IPS DF 4.7 (cell line): ENCODE measurements around the gene CPXM1.
"Not testable (repeated sequence)": the region's sequence is repeated elsewhere in the genome, so short reads cannot be mapped to it uniquely, and the experiment has no call there.

Experiments
- DNase-seq: peaks from one replicate; pipeline ENCODE4 v3.0.0-alpha.2; 2013; ENCODE audit warnings: low spot score; ENCODE audit errors: extremely low read depth

CPXM1 gene

DNA sequence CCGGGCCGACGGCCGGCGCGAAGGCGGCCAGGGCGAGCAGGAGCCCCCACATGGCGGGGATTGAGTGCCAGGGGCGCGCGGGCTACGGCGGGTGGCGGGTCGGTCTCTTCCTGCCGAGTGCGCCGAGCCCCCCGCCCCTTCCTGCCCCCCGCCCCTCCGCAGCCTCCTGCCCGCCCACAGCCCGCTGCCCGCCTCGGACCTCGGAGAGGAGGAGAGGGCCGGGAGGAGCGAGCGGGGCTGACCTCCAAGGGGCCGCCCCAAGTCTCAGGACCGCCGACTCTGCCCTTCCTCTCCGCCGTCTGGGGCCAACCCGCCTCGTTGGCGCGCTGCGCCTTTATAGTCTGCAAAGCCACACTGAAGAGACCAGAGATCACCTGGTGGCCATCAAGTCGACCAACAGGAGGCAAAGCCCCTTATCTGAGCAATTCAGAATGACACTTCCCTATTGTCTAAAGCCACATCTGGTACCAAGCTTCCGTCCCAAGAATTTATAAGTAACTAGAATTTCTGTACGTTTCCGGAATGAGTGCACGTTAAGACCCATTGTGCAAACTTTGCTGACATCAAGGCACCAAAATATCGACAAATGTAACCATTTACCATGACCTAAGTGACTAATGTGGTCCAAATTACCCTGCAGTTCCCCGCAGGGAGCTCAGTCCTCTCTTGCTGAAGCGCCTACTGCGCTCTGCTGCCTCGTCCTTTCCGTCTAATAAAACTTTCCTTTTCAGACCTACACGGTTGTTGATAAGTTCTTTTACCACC lies at the start of gene CPXM1:
Gene CPXM1, minus strand, starts transcription at position 107 of the 765 bp plus-strand sequence. Its CDS starts 55 bp downstream, at position 52.
- DNase-seq: no peak

GRCh38 chr20:2849529-2849928 lies 49.1 kb upstream of the CPXM1 start:
- no peak for DNase-seq

GRCh38 chr20:2847802-2848201 lies 47.4 kb upstream of the CPXM1 start:
- DNase-seq: no peak

GRCh38 chr20:2846698-2847097 lies 46.3 kb upstream of the CPXM1 start:
- no peak for DNase-seq

DNA sequence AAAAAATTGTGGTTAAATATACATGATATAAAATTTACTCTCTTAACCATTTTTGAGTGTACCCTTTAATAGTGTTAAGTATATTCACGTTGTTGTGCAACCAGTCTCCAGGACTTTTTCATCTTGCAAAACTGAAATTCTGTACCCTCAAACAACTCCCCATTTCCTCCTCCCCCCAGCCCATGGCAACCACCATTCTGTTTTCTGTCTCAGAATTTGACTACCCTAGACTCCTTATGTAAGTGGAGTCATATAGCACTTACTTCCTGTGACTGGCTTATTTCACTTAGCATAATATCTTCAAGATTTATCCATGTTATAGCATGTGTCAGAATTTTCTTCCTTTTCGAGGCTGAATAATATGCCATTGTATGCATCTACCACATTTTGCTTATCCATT lies 45.2 kb upstream of the CPXM1 start:
- no peak for DNase-seq

GRCh38 chr20:2840967-2841531 lies 40.6 kb upstream of the CPXM1 start:
- no peak for DNase-seq

DNA sequence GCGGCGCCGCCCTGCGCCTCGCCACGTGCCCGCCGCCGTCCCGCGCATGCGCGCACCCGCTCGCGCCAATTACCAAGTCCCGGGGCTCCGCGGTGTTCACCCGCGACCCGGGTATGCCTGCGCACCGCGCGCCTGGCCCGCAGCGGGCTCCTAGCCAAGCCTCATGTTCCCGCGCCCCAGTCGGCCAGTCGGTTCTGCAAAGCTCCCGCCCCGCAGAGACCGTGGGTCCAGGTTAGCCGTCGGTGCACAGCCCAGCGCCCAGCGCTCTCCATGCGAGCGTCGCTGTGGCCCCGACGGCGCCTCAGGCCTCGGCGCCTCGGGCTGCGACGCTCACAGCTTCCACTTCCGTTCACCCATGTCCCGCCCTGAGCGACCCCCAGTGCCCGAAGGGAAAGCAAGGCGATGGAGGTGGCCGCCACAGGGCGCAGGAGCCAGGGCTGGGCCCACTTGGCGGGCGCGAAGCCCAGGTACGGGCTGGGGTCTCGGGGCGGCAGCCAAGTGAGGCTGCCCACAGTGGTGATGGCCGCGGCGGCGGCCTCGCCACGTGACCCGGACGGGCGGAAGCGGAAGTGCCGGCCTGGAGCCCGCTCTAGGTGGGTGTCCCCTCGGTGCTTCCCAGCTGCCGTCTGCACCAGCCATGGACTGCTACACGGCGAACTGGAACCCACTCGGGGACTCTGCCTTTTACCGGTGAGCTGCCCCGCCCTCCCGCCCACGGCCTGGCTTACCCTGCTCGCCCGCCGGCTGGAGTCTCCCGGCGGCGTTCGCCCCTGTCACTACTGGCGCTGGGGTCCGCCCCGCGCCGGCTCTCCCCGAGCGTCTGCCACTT lies 39.9 kb upstream of the CPXM1 start, which contains the start of the genes PCED1A and VPS16:
Gene PCED1A, minus strand, starts transcription at position 518 of the 829 bp plus-strand sequence. CDS start 743 bp downstream, outside the sequence.
Gene VPS16, plus strand, starts transcription at position 608 of the 829 bp plus-strand sequence. Its CDS starts 30 bp downstream, at position 638.
- no peak for DNase-seq

- no peak for DNase-seq
These were observed 39.3 kb upstream of the CPXM1 start for GRCh38 chr20:2839732-2840137.

- DNase-seq: no peak
These were observed 38.6 kb upstream of the CPXM1 start for GRCh38 chr20:2838847-2839671.

- DNase-seq: no peak
These were observed 37.9 kb upstream of the CPXM1 start for GRCh38 chr20:2838170-2838797.

- no peak for DNase-seq
These were observed 37.0 kb upstream of the CPXM1 start for GRCh38 chr20:2837221-2837960.

GRCh38 chr20:2836035-2836434 lies 35.6 kb upstream of the CPXM1 start:
- no peak for DNase-seq

DNA sequence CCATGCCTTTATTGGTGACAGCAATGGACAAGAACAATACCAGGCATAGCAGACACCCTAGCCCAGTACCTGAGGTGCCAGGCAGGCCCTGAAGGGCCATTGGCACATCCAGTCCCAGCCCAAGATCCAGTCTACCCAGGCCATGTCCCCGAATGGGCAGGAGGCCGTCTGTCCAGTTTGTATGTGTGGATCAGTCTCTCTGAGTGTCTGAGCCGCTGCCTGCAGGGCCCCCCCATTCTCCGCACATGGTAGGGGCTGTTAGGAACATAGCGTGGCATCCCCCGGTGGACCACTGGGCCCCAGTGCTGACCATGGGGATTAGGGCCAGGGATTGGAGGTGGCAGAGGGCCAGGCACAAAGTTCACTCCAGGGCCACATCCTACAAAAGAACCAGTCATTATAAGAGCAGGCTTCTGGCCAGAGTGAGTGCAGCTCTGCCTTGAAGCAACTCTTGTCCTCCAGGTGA lies 34.9 kb upstream of the CPXM1 start:
- DNase-seq: no peak

DNA sequence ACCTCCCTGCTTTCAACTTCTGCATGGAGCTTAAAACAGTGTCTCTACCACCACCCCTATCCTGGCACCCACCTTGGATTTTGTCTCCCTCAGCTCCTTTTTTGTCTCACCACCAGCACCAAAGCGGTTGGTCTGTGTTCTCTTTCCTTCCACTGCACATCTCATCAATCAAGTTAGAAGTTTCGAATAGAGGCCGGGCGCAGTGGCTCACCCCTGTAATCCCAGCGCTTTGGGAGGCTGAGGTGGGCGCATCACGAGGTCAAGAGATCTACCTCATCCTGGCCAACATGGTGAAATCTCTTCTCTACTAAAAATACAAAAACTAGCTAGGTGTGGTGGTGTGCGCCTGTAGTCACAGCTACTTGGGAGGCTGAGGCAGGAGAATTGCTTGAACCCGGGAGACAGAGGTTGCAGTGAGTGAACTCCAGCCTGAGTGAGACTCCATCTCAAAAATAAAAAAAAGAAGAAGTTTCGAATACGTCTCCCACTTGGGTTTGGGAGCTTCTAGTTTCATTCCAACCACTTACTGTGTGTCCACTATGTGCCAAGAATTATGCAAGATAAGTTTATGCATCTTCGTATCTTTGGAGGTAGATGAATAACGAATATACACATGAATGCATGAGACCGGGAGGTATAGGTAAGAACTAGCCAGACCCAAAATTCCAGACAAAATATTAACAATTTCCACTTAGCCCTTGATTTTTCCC lies 34.1 kb upstream of the CPXM1 start:
- DNase-seq: no peak

DNA sequence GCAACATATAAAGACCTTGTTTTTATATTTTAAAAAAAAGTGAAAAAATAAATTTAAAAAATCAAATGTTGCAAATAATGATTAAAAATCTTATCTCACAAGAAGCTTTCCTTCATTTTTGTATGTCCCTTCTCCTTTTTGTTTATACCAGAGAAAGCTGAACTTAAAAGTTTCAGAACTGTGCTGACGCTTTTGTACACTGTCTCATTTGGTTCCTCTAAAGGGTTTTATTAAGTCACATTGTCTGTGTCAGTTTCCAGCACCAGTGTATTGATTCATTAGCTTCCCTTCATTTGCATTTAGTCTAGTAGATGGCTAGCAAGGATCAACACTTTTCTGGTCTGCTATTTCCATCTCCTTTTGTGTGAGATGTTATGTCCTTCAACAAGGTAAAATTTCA lies 33.3 kb upstream of the CPXM1 start:
- no peak for DNase-seq

DNA sequence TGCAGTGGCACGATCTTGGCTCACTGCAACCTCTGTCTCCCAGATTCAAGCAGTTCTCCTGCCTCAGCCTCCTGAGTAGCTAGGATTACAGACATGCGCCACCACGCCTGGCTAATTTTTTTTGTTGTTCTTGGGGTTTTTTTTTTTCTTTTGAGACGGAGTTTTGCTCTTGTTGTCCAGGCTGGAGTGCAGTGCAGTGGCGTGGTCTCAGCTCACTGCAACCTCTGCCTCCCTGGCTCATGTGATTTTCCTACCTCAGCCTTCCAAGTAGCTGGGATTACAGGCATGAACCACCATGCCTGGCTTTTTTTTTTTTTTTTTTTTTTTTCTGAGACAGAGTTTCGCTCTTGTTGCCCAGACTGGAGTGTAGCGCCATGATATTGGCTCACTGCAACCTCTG lies 30.8 kb upstream of the CPXM1 start:
- DNase-seq: not testable (repeated sequence)

DNA sequence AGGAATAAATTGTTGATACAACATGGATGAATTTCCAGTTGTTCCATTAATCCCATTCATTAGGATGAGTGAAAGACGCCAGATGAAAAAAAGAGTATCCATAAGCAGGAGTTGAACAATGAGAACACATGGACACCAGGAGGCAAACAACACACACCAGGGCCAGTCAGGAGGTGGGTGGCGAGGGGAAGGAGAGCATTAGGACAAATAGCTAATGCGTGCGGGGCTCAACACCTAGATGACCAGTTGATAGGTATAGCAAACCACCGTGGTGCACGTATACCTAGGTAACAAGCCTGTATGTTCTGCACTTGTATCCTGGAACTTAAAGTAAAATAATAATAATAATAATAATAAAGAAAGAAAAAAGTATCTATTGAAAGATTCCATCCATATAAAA lies 28.9 kb upstream of the CPXM1 start:
- no peak for DNase-seq

DNA sequence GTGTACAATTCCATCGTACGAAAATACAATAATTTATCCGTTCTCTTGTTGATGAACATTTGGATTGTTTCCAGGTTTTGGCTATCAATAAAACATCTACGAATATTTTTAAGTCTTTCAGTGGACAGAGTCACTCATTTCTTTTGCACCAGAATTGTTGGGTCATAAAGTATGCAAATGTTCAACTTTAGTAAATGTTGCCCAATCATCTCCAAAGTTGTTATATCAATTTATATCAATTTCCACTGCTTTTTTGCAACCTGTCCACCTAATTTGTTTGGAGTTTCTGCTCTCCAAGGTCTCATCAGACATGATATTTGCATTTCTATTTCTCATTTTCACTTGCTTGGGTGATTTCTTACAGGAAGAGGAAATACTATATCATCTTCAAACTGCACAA lies 26.2 kb upstream of the CPXM1 start:
- DNase-seq: no peak

GRCh38 chr20:2825761-2826160 lies 25.3 kb upstream of the CPXM1 start:
- DNase-seq: no peak
